GM12891 (cell line): Measurements from ENCODE around the gene SAMD3.

Experiments
- DNase-seq: peaks from one replicate; pipeline ENCODE4 v3.0.0; 2011; ENCODE audit warnings: low spot score; ENCODE audit not compliant: insufficient read length
- FAIRE-seq: peaks from 2 replicates; lab custom pipeline; 2011; peaks lifted over from hg19 to GRCh38; lab: Jason Lieb, UNC
- PAX5 ChIP-seq: IDR thresholded peaks from 2 replicates; pipeline ENCODE4 v1.6.1; 2011; ENCODE audit warnings: low read length, moderate library complexity, mild to moderate bottlenecking; ENCODE audit not compliant: insufficient read depth, severe bottlenecking
- POLR2A ChIP-seq: IDR thresholded peaks from 2 replicates; pipeline ENCODE4 v1.6.1; 2011; ENCODE audit warnings: low read depth, low read length, control low read depth
- POLR2AphosphoS5 ChIP-seq: IDR thresholded peaks from 2 replicates; pipeline ENCODE4 v1.6.1; 2011; ENCODE audit warnings: low read depth, low read length, control low read depth
- POU2F2 ChIP-seq: IDR thresholded peaks from 2 replicates; pipeline ENCODE4 v1.6.1; 2011; ENCODE audit warnings: low read depth, mild to moderate bottlenecking, control low read depth, low read length, moderate library complexity
- SPI1 ChIP-seq: IDR thresholded peaks from 2 replicates; pipeline ENCODE4 v1.6.1; 2011; ENCODE audit warnings: low read depth, low read length, control low read depth
- TAF1 ChIP-seq: IDR thresholded peaks from 2 replicates; pipeline ENCODE4 v1.6.1; 2011; ENCODE audit warnings: low read depth, low read length, control low read depth

SAMD3 gene

DNA sequence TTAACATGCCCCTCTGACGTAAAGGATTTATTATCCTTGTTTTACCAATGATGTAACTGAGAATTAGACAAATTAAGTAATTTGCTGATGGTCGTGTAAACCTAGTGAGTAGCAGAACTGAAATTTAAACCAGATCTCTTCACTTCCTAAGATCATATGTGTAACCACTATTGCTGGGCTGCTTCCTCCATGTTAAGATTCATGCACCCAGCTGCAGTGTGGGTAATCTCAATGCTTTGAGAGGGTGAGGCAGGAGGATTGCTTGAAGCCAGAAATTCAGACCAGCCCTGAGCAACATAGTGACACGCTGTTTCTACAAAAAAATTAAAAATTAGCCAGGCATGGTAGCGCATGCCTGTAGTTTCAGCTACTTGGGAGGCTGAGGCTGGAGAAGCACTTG lies 106.5 kb downstream of the SAMD3 start:
- peak; percentile 41 for FAIRE-seq
- no peak for DNase-seq
- TF ChIP-seq SPI1: peak; percentile 45
- no peak for TF ChIP-seq TAF1

DNA sequence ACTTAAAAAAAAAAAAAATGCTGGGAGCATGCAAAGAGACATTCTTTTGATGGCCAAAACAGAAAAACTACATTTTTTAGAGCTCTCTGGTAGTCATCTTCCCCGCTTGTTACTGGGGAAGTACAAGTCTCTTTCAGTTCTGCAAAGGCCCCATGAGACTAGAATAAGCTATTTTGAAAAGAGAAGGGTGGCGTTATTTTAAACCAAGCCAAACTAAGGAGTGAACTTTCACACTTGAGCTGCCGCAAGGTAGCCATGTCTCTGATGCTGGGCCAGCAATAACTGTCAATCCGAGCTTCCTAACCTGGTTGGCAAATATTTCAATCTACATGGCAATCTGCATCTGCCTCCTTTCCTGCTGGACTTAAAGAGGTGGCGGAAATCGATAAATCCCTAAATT lies 107.7 kb downstream of the SAMD3 start:
- FAIRE-seq (peak; percentile 88), DNase-seq (no peak)
- TF ChIP-seq SPI1 (peak; percentile 92), PAX5 (no peak)

DNA sequence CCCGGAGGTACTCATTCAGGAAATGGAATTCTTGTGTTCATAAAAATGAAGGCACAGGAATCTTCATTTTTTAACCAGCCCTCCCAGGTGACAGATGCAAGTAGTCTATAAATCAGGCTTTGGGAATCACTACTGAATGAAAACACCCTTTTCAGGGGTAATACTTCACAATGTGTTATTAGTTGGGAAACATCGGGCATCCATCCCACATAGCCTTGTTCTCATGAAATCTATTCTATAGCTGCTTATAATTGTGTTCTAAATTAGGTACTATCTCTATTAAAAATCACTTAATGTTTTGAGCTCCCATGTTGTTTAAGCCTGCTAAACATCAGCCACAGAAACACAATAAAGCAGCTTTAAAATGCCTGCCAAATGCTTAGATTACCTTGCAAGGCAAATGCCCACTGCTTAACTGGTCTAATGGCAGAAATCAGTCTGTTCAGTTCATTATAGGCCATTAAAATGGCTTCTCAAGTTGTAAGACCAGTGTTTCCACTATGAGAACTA lies 109.5 kb downstream of the SAMD3 start:
- no peak for DNase-seq
- TF ChIP-seq POU2F2 (no peak), TAF1 (no peak), POLR2A (no peak), PAX5 (no peak), SPI1 (no peak), POLR2AphosphoS5 (no peak)
- FAIRE-seq: no peak

DNA sequence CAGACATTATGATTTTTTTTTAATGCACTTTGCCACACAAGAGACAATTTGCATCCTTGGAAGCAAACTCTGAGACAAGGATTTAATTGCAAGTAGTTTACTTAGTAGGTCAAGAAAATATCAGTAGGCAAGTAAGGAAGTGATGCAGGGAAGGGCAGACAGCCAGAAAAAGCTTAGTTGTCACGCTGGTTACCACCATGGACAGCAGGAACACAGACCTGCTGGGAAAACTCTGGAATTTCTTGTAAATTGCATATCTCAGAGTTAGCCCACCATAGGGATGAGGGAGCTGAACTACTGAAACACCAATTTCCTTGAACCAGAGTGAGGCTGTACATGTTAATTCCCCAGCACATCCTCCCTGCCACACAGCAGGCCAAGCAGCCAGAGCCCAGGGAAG lies 111.7 kb downstream of the SAMD3 start:
- DNase-seq (no peak), FAIRE-seq (no peak)
- TF ChIP-seq TAF1 (no peak), SPI1 (no peak), POU2F2 (no peak), POLR2AphosphoS5 (no peak), PAX5 (no peak), POLR2A (no peak)

DNA sequence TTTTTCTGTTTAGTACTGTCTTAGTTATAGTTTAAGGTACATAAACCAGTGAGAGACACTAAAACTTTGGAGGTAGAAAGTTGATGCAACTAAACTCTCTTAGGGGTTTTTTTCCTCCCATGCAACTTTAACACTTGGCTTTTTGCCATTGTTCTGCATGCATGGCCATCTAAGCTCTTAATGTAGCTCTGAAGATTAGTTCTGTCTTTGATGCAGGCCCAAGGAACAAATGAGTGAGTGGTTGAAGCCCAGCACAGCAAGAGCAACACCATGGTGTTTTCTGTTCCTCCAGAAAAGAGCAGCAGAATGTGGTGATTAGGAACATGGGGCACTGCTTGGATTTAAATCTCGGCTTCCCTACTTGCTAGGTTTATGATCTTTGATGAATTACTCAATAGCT lies 115.0 kb downstream of the SAMD3 start:
- no peak for DNase-seq
- FAIRE-seq: no peak
- TF ChIP-seq POLR2A (no peak), PAX5 (no peak), SPI1 (no peak), POU2F2 (no peak), POLR2AphosphoS5 (no peak), TAF1 (no peak)

DNA sequence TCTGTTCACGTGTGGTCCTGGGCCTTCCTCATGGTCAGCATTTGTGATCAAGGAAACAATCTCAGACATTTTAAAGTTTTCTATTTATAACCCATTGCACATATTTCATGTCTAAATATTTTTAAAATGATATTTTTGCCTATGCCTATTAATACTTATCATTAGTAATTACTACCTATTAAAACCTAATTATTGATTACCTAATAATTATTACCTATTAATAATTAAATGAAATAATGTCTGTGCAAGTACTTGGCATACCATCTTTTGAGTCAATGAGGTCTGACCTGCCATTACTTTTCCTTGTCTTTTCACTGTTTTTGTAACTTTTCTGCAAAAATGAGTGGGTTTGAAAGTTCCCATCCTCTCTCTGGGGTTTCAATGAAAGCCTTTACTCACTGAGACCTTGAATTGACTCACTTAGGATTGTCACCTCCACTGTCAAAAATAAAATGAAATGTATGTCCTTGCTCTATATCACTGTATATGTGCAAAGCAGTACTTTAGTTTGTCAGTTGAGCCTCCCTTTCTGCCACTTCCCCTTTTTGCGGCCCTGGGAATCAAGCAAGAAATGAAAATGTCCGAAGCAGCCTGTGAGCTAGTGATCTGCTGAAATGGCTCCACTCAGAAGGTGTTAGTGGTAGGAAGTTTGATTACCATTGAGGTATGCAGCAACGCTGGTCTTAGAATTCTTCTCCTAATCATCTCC lies 116.6 kb downstream of the SAMD3 start:
- DNase-seq: peak; percentile 7
- FAIRE-seq: peak; percentile 70
- TF ChIP-seq POLR2AphosphoS5: no peak
- no peak for TF ChIP-seq PAX5
- TF ChIP-seq TAF1: no peak
- TF ChIP-seq POLR2A: no peak
- peak; percentile 99 for TF ChIP-seq SPI1
- TF ChIP-seq POU2F2: no peak

DNA sequence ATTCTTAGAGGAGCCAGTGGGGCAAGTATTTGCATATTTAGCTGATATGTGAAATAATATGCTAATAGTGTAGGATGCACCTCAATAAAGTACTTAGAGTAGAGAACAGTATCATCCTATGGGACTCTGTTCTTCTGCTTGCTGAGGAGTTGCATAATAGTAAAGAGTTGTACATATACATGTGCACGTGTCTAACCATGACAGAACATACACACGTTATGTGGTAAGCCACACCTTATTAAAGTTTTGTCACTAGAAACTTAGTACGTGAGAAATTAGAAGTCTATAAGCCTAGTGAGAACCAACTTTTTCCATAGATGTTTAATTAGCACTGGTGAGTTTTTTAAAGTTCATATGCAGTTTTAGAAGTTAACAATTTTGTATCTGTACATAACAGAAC lies 123.6 kb downstream of the SAMD3 start:
- FAIRE-seq (no peak), DNase-seq (no peak)
- TF ChIP-seq POU2F2 (no peak), PAX5 (no peak), SPI1 (no peak), POLR2A (no peak), TAF1 (no peak), POLR2AphosphoS5 (no peak)

DNA sequence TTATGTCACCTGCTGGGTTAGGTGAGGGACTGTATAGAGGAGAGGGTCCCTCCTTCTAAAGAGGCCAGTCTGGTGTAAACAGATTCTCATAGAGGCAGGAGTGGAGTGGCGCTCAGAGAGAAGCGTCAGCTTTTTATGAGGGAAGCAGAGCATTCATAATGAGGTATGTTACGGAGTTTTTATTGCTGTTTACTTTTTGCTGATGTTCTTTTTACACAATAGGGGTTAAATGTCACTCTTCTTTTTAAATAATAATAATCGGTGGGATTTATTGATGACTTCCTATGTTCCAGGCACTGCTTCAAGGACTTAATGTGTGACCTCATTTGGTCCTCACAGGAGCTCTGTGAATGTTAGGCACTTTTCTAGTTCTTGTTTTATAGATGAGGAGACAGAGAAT lies 124.4 kb downstream of the SAMD3 start:
- no peak for TF ChIP-seq PAX5
- TF ChIP-seq POU2F2: no peak
- TF ChIP-seq POLR2A: no peak
- TF ChIP-seq TAF1: no peak
- TF ChIP-seq SPI1: no peak
- no peak for TF ChIP-seq POLR2AphosphoS5
- FAIRE-seq (no peak), DNase-seq (no peak)
